Measurements from ENCODE around the gene SLIT3.

DNA sequence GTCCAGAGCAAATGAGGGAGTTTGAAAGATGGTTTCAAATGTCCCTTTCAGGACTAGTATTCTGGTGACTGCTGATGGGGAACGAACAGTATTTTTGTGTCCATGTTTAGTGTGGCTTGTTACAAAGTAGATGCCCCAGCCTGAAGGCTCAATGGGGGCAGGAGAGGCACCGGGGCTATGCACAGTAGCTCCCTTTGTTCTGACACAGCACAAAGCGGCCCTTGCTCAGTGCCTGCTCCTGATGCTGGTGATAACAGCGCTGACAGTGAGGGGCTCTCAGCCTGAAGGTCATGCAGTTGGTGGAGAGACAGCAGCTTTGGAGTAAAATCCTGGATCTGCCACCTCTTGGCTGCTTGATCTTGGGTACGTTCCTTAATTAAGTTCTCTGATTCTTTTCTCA is 188.9 kb downstream of the SLIT3 start:
- TF ChIP-seq CTCF (conservative IDR thresholded peaks at IDR 0.05) (no peak), EZH2 (IDR thresholded peaks at IDR 0.05; ENCODE audit: low read depth) (no peak)

Measured in PC-9 (cell line).